ENCODE results near the gene PPP1R11. TPM values are rescaled to one million over a fixed set of nuclear protein-coding genes. Genes with fewer than 3 reads are reported as not detected.

PPP1R11 gene
- total and polyA plus RNA-seq, 2 of the 4 experiments (the other 2 are of a cell fraction), result 15.6 to 46.0 TPM

- no peak overlapping the region for H2AK9ac ChIP-seq (replicated peaks; ENCODE audit: low read depth, low read length, poor library complexity)
- peaks cover 52% of the 10 kb centered on the region for H3K27me3 ChIP-seq (ENCODE audit: control insufficient read depth, insufficient read depth, low read length)
- in situ Hi-C loops (cut with MboI; ENCODE audit: low sequenced_read_pairs), result no loop called here
- H3K18ac ChIP-seq (ENCODE audit: low read depth, low read length), result no peak overlapping the region
- 34% methylated on average over 20 of the region's 27 CpGs; no CpG with 5 or more reads in 1 of the 2 experiments for WGBS, 2 experiments (ENCODE audit: extremely low coverage in 2 of 2, insufficient read length in 1 of 2)
- ChIA-PET CTCF (interaction anchor here (1.1 kb wide), 1 partner anchor 20 kb away, joined by 3 read pairs; no protein-coding TSS in a partner anchor), POLR2A (ENCODE audit: unreplicated experiment) (no interaction called here)
- no peak overlapping the region for H3K23ac ChIP-seq (ENCODE audit: low read depth, low read length)
- H2AFZ ChIP-seq (replicated peaks; ENCODE audit: low read length, poor library complexity), result no peak overlapping the region
- no peak overlapping the region for H2AK5ac ChIP-seq (ENCODE audit: low read depth, low read length)
- no peak overlapping the region for H4K5ac ChIP-seq (ENCODE audit: low read depth, low read length)
- peaks cover 2% of the 10 kb centered on the region; the same call in 1 of the 2 replicates for H3K9me3 ChIP-seq (ENCODE audit: control insufficient read depth, insufficient read depth, low read length)
- H2BK20ac ChIP-seq (ENCODE audit: low read depth, low read length), result no peak overlapping the region
- H3K4ac ChIP-seq (ENCODE audit: low read depth, low read length), result no peak overlapping the region
- no peak overlapping the region for H2BK5ac ChIP-seq (ENCODE audit: low read depth, low read length, poor library complexity, severe bottlenecking)
- dilution Hi-C loops (cut with HindIII; ENCODE audit: low sequenced_read_pairs, unreplicated experiment), result no loop called here
- H3K4me1 ChIP-seq (ENCODE audit: control insufficient read depth, insufficient read depth, low read length), result no peaks in the 10 kb centered on the region
- H2BK120ac ChIP-seq (ENCODE audit: low read depth, low read length), result no peak overlapping the region
- no peak overlapping the region for H3K14ac ChIP-seq (replicated peaks; ENCODE audit: low read depth, low read length)
- H4K20me1 ChIP-seq (ENCODE audit: insufficient read depth, low read length), result no peaks in the 10 kb centered on the region
- TF ChIP-seq RAD21 (IDR thresholded peaks at IDR 0.05; ENCODE audit: low read length) (no peak), FOS (IDR thresholded peaks at IDR 0.05; ENCODE audit: low read depth, low read length) (no peak), USF2 (IDR thresholded peaks at IDR 0.05; ENCODE audit: low read depth, low read length) (no peak), MAZ (IDR thresholded peaks at IDR 0.05; ENCODE audit: borderline replicate concordance, low read depth, low read length) (no peak), MAFK (IDR thresholded peaks at IDR 0.05; ENCODE audit: low read depth, low read length) (no peak), CTCF (conservative IDR thresholded peaks at IDR 0.05; ENCODE audit: low read depth, low read length) (no peak), RCOR1 (IDR thresholded peaks at IDR 0.05; ENCODE audit: insufficient replicate concordance, low read length) (no peak), CEBPB (IDR thresholded peaks at IDR 0.05; ENCODE audit: low read depth, low read length) (no peak), NFE2L2 (IDR thresholded peaks at IDR 0.05; ENCODE audit: low read depth, low read length) (no peak), ELK1 (IDR thresholded peaks at IDR 0.05; ENCODE audit: borderline replicate concordance, low read depth, low read length) (no peak), POLR2A (IDR thresholded peaks at IDR 0.05; ENCODE audit: low read depth, low read length) (no peak), RFX5 (IDR thresholded peaks at IDR 0.05; ENCODE audit: low read depth, low read length) (no peak), MXI1 (IDR thresholded peaks at IDR 0.05; ENCODE audit: borderline replicate concordance, low read depth, low read length) (no peak), BHLHE40 (IDR thresholded peaks at IDR 0.05; ENCODE audit: low read depth, low read length) (no peak), CHD1 (IDR thresholded peaks at IDR 0.05; ENCODE audit: low read depth, low read length) (no peak), SMC3 (IDR thresholded peaks at IDR 0.05; ENCODE audit: low read depth, low read length) (no peak)
- no peak overlapping the region for H3K9ac ChIP-seq (ENCODE audit: low read depth, low read length)
- H3K9me1 ChIP-seq (ENCODE audit: insufficient read depth, low read length), result no peaks in the 10 kb centered on the region
- H4K8ac ChIP-seq (ENCODE audit: low read depth in 2 of 2, low read length in 2 of 2), result no peak overlapping the region
- no peak overlapping the region for H3K56ac ChIP-seq (ENCODE audit: extremely low read depth, insufficient read depth, low read length)
- BruUV-seq (replicated peaks), result no TSS peak
- DNase-seq (no peak), ATAC-seq (ENCODE audit: low read depth) (no peak)
- no peak overlapping the region for H3K4me2 ChIP-seq (ENCODE audit: low read depth, low read length)
- H3K36me3 ChIP-seq (ENCODE audit: control insufficient read depth, insufficient read depth, low read length), result no peaks in the 10 kb centered on the region
- intact Hi-C loops (cut with micrococcal nuclease), result no loop called here
- H3K27ac ChIP-seq (ENCODE audit: insufficient read depth, low read length), result no peak overlapping the region
- H2BK15ac ChIP-seq (ENCODE audit: low read depth, low read length), result no peak overlapping the region
- no peaks in the 10 kb centered on the region for H3K79me1 ChIP-seq (ENCODE audit: low read depth in 1 of 2, low read length in 2 of 2)
- no peak overlapping the region for H3K4me3 ChIP-seq (ENCODE audit: insufficient read depth, low read depth, low read length)
- no peak overlapping the region for H4K91ac ChIP-seq (ENCODE audit: insufficient read depth, low read depth, low read length)
Observed at GRCh38 chr6:30111266-30111856, 44.4 kb downstream of the PPP1R11 start.

All from IMR-90 (cell line).